ENCODE measurements around the gene ARL9. TPM values are rescaled to one million over a fixed set of nuclear protein-coding genes. Genes with fewer than 3 reads are reported as not detected.

ARL9 gene, protein sequence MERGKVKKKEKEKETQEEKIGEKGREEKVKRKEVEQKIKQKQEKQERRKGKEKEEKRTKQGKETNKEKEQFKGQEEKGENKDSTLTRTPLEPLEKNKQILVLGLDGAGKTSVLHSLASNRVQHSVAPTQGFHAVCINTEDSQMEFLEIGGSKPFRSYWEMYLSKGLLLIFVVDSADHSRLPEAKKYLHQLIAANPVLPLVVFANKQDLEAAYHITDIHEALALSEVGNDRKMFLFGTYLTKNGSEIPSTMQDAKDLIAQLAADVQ
- total RNA-seq, result under 1 TPM in 1 of 4 donors, not detected in 3; 0.46 TPM

GRCh38 chr4:56505269-56506130, at the start of gene ARL9:
Gene ARL9, plus strand, starts transcription at chr4:56505791. Its CDS starts 72 bp downstream, at chr4:56505863.
- peaks cover 7 to 9% (median 8%) of the 10 kb centered on the region in 3 donors for H3K27me3 ChIP-seq
- DNase-seq (peak in 1 of 2 donors; percentile 7), ATAC-seq (peak; percentile 56 to 71)
- H3K36me3 ChIP-seq, result peaks cover 0 to 32% of the 10 kb centered on the region in 2 donors
- in situ Hi-C loops (cut with MboI; ENCODE audit: low sequenced_read_pairs in 4 of 4), result no loop called here
- H3K27ac ChIP-seq, result no peak within 1 kb of the TSS
- no peaks in the 10 kb centered on the region for H3K9me3 ChIP-seq
- peak within 1 kb of the TSS; percentile 50 to 58 (median 54) for H3K4me3 ChIP-seq
- TF ChIP-seq, protein P1, sequence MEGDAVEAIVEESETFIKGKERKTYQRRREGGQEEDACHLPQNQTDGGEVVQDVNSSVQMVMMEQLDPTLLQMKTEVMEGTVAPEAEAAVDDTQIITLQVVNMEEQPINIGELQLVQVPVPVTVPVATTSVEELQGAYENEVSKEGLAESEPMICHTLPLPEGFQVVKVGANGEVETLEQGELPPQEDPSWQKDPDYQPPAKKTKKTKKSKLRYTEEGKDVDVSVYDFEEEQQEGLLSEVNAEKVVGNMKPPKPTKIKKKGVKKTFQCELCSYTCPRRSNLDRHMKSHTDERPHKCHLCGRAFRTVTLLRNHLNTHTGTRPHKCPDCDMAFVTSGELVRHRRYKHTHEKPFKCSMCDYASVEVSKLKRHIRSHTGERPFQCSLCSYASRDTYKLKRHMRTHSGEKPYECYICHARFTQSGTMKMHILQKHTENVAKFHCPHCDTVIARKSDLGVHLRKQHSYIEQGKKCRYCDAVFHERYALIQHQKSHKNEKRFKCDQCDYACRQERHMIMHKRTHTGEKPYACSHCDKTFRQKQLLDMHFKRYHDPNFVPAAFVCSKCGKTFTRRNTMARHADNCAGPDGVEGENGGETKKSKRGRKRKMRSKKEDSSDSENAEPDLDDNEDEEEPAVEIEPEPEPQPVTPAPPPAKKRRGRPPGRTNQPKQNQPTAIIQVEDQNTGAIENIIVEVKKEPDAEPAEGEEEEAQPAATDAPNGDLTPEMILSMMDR (IDR thresholded peaks at IDR 0.05 in 4 of 5, conservative IDR thresholded peaks at IDR 0.05 in 1 of 5), result no peak
- no peak for TF ChIP-seq POLR2A (IDR thresholded peaks at IDR 0.05)
- peaks cover 0 to 8% of the 10 kb centered on the region in 2 donors for H3K4me1 ChIP-seq
- intact Hi-C loops (cut with DNase I; ENCODE audit: low total_unique reads), result no loop called here

DNA sequence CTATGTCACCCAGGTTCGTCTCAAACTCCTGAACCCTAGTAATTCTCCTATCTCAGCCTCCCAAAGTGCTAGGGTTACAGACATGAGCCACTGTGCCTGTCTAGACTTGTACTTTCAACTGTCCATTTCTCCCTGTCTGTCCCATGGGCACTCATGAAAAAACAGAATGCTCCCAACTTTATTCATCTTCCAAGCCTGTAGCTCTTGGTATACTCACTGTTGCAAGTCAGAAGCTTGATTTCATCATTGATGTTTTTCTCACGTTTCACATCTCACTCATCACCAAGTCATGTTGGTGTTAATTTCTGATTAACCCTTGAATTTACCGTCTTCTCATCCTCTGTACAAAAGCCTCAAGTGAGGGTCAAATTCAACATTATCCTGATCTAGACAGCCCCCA, 45.5 kb upstream of the ARL9 start:
- in situ Hi-C loops (cut with MboI; ENCODE audit: low sequenced_read_pairs in 4 of 4) (loop anchor here in 1 of 4 donors (25.0 kb wide), 1 partner anchor 527 kb away; the partner anchor contains the start of genes NOA1 and POLR2B), intact Hi-C loops (cut with DNase I; ENCODE audit: low total_unique reads) (loop anchor here (10.0 kb wide), 1 partner anchor 85 kb away; no protein-coding TSS in a partner anchor)
- ATAC-seq, result no peak

GRCh38 chr4:56462157-56462556, 43.4 kb upstream of the ARL9 start:
- DNase-seq, result no peak
- H3K27ac ChIP-seq, result no peak overlapping the region
- TF ChIP-seq, protein P1 (IDR thresholded peaks at IDR 0.05 in 4 of 5, conservative IDR thresholded peaks at IDR 0.05 in 1 of 5), result no peak
- TF ChIP-seq POLR2A (IDR thresholded peaks at IDR 0.05), result no peak
- intact Hi-C loops (cut with DNase I; ENCODE audit: low total_unique reads), result loop anchor here (10.0 kb wide), 1 partner anchor 83 kb away; no protein-coding TSS in a partner anchor
- in situ Hi-C loops (cut with MboI; ENCODE audit: low sequenced_read_pairs in 4 of 4), result loop anchor here in 1 of 4 donors (25.0 kb wide), 1 partner anchor 525 kb away; the partner anchor contains the start of genes NOA1 and POLR2B
- H3K4me1 ChIP-seq, result peaks cover 23 to 26% of the 10 kb centered on the region in 2 donors
- no peak overlapping the region for H3K4me3 ChIP-seq
- peaks cover 0 to 40% of the 10 kb centered on the region in 2 donors for H3K36me3 ChIP-seq
- no peaks in the 10 kb centered on the region for H3K27me3 ChIP-seq
- ATAC-seq, result no peak
- H3K9me3 ChIP-seq, result no peaks in the 10 kb centered on the region

More for the DNA sequence above, 45.5 kb upstream of the ARL9 start:
- Histone ChIP-seq H3K27ac (no peak overlapping the region), H3K4me3 (no peak overlapping the region), H3K36me3 (peaks cover 0 to 60% of the 10 kb centered on the region in 2 donors), H3K9me3 (no peaks in the 10 kb centered on the region), H3K27me3 (no peaks in the 10 kb centered on the region), H3K4me1 (peaks cover 10 to 11% of the 10 kb centered on the region in 2 donors)
- no peak for DNase-seq
- TF ChIP-seq POLR2A (IDR thresholded peaks at IDR 0.05), result no peak
- TF ChIP-seq, protein P1 (IDR thresholded peaks at IDR 0.05 in 4 of 5, conservative IDR thresholded peaks at IDR 0.05 in 1 of 5), result no peak

- no peak overlapping the region for H3K4me3 ChIP-seq
- intact Hi-C loops (cut with DNase I; ENCODE audit: low total_unique reads) (loop anchor here (2.0 to 10.0 kb wide), 2 partner anchors 19 to 81 kb away; no protein-coding TSS in a partner anchor), in situ Hi-C loops (cut with MboI; ENCODE audit: low sequenced_read_pairs in 4 of 4) (loop anchor here in 1 of 4 donors (25.0 kb wide), 1 partner anchor 524 kb away; the partner anchor contains the start of genes NOA1 and POLR2B)
- H3K27me3 ChIP-seq, result no peaks in the 10 kb centered on the region
- H3K9me3 ChIP-seq, result no peaks in the 10 kb centered on the region
- ATAC-seq (no peak), DNase-seq (no peak)
- H3K4me1 ChIP-seq, result peaks cover 29 to 32% of the 10 kb centered on the region in 2 donors
- peaks cover 0 to 39% of the 10 kb centered on the region in 2 donors for H3K36me3 ChIP-seq
- no peak for TF ChIP-seq POLR2A (IDR thresholded peaks at IDR 0.05)
- TF ChIP-seq, protein P1 (IDR thresholded peaks at IDR 0.05 in 4 of 5, conservative IDR thresholded peaks at IDR 0.05 in 1 of 5), result no peak
- H3K27ac ChIP-seq, result no peak overlapping the region
Observed at GRCh38 chr4:56463711-56464110, 41.9 kb upstream of the ARL9 start.
